Left ventricle myocardium inferior (tissue), 1 donor: ENCODE results near the gene LIM2. TPM values are rescaled to one million over a fixed set of nuclear protein-coding genes. Genes with fewer than 3 reads are reported as not detected.

Experiments
- DNase-seq: peaks from one replicate; pipeline ENCODE4 v3.0.0-alpha.2; 2020
- H3K27ac ChIP-seq: fragments of 200-600 bp; replicated peaks from 2 replicates; pipeline ENCODE4 v1.8.0; 2021
- H3K27me3 ChIP-seq: fragments of 200-600 bp; 2 replicates; pipeline ENCODE4 v1.8.0; 2021; ENCODE audit warnings: low read depth
- H3K36me3 ChIP-seq: fragments of 200-600 bp; 2 replicates; pipeline ENCODE4 v1.8.0; 2021
- H3K4me1 ChIP-seq: fragments of 200-600 bp; 2 replicates; pipeline ENCODE4 v1.8.0; 2021
- H3K4me3 ChIP-seq: fragments of 200-600 bp; 2 replicates; pipeline ENCODE4 v1.8.0; 2021; ENCODE audit warnings: mild to moderate bottlenecking, moderate library complexity
- H3K9me3 ChIP-seq: fragments of 200-600 bp; replicated peaks from 2 replicates; pipeline ENCODE4 v1.8.0; 2021
- intact Hi-C: fragments of 100-400 bp; cut with micrococcal nuclease; formaldehyde crosslinking; loops from one replicate; pipeline ENCODE4 v1.11.0; 2022
- total RNA-seq: library from RNA; stranded (reverse); fragmentation: NEBNext Ultra II Directional; extraction: Animal tissue kit (Norgen Biotek cat#: 25700); gene quantifications from one replicate; pipeline ENCODE4 v1.2.1, GENCODE V29; 2021
- TF ChIP-seq, protein P1 (sequence below): fragments of 200-600 bp; IDR thresholded peaks from 2 replicates; pipeline ENCODE4 v1.8.0; 2021; ENCODE audit warnings: antibody characterized with exemption, mild to moderate bottlenecking, borderline replicate concordance
- donor health status: DM: no; HTN: yes; CAD: no; lungs with severe emphysema.

Gene LIM2
- total RNA-seq, 1 donor from 2014 or later, result not detected

DNA sequence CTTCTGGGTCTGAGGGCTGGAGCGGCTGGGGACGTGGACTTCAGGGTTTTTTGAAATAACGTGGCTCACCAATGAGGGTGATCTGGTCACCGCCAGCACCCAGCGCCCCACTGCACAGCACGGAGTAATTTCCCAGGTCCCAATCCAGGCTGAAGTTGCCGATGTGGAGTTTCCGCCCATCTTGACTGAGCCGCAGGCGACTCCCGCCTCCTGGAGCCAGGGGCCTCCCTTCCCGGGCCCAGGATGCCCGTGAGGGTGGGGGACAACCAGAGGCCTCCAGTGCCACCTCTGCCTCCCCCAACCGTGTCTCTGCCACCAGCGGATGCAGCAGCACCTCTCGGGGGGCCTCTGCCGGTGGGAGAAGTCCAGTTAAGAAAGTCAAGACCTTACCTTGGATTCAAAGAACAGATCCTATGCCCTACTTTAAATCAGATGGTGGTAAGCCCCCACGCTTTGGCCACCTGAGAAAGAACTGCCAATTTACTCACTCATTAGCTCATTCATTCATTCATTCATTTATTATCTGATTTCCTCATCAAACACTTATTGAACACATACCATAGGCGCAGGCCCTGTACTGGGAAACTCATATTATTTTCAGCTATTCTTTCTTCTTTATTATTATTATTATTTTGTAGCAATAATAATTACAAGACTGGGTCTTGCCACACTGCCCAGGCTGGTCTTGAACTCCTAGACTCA, 49.8 kb downstream of the LIM2 start:
- H3K9me3 ChIP-seq, result no peaks in the 10 kb centered on the region
- intact Hi-C loops, result no loop called here
- H3K4me3 ChIP-seq, result no peak overlapping the region
- TF ChIP-seq, protein P1, sequence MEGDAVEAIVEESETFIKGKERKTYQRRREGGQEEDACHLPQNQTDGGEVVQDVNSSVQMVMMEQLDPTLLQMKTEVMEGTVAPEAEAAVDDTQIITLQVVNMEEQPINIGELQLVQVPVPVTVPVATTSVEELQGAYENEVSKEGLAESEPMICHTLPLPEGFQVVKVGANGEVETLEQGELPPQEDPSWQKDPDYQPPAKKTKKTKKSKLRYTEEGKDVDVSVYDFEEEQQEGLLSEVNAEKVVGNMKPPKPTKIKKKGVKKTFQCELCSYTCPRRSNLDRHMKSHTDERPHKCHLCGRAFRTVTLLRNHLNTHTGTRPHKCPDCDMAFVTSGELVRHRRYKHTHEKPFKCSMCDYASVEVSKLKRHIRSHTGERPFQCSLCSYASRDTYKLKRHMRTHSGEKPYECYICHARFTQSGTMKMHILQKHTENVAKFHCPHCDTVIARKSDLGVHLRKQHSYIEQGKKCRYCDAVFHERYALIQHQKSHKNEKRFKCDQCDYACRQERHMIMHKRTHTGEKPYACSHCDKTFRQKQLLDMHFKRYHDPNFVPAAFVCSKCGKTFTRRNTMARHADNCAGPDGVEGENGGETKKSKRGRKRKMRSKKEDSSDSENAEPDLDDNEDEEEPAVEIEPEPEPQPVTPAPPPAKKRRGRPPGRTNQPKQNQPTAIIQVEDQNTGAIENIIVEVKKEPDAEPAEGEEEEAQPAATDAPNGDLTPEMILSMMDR, result no peak
- no peak overlapping the region for H3K27ac ChIP-seq
- DNase-seq, result no peak
- no peaks in the 10 kb centered on the region for H3K27me3 ChIP-seq
- H3K4me1 ChIP-seq, result peaks cover 20% of the 10 kb centered on the region
- H3K36me3 ChIP-seq, result no peaks in the 10 kb centered on the region

DNA sequence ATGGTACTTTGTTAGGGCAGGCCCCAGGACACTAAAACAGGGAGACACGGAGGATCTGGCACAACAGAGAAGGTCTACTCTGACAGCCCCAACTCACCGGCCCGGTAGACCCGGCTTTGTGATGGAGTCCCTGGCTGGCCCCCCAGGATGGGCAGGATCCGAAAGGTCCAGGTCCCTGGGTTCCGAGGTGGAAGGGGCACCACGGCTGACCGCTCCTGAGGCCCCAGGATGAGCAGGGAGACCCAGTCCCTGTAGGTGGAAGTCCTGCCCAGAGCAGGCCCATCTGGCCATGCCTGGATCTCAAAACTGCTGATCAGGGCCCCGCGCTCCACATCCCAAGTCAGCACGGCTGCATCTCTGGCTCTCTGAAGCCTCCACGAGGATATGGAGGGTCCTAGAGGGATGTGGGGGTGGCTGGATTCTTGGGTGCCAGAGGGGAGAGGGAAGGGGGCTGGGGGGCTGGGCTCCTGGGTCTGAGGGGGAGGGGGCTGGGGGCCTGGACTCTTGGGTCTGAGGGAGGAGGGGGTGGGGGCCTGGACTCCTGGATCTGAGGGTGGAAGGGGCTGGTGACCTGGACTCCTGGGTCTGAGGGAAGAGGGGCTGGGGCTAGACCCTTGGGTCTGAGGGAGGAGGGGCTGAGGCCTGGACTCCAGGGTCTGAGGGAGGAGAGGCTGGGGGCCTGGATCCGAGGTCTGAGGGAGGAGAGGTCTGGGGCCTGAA, 50.5 kb downstream of the LIM2 start:
- TF ChIP-seq, protein P1, result no peak

DNA sequence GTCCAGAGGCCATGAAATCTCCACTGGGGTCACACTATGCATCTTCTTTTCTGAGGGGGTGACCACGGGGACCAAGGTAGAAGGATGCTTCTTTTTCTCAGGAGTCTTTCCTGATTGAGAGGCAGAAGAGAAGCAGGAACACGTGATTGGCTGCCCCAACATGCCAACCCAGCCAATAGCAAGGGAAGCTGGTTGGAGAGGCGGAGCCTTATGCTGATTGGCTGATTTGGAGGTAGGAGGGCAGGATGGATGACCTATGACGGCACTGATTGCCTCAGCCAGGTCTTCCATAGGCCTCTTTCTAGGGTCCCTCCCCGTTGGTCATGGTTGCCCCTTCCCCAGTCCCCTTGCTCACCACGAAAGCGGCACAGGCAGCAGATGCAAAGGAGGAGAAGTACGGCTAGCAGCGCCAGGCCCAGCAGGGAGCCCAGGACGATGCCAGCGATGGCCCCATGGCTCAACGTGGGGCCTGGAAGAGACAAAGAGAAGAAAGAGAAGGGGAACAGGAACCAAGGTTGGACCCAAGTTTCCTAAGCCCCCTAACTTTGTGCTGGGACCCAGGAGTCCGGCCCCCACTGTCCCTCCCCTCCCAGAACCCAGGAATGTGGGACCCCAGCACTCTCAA, 53.8 kb downstream of the LIM2 start:
- Histone ChIP-seq H3K4me3 (no peak overlapping the region), H3K36me3 (no peaks in the 10 kb centered on the region), H3K9me3 (peaks cover 5% of the 10 kb centered on the region), H3K27me3 (peaks cover 36% of the 10 kb centered on the region), H3K4me1 (peaks cover 5% of the 10 kb centered on the region), H3K27ac (no peak overlapping the region)
- DNase-seq, result no peak
- TF ChIP-seq, protein P1, result no peak
- intact Hi-C loops, result no loop called here

More for the DNA sequence above, 50.5 kb downstream of the LIM2 start:
- no peaks in the 10 kb centered on the region for H3K9me3 ChIP-seq
- H3K27ac ChIP-seq, result no peak overlapping the region
- no peaks in the 10 kb centered on the region for H3K36me3 ChIP-seq
- intact Hi-C loops, result no loop called here
- H3K4me3 ChIP-seq, result no peak overlapping the region
- no peak for DNase-seq
- peaks cover 3% of the 10 kb centered on the region for H3K27me3 ChIP-seq
- H3K4me1 ChIP-seq, result peaks cover 20% of the 10 kb centered on the region

DNA sequence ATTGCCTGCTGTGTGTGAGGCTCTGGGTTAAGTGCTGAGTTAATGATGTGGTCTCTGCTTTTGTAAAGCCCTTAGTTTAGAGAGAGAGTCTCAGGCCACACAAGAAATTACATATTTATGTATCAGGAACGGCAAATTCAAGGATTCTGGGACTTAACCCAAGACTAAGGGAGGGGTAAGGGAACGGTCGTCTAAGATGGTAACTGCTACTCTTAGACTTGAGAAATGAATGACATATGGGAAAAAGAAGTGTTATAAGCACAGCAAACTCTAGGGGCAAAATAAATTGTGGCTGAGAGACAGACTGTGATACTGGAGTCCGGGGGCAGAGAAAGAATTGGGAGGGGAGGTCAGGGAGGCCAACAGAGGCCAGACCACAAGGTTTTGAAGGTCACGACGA, 56.1 kb downstream of the LIM2 start:
- H3K27ac ChIP-seq, result no peak overlapping the region
- TF ChIP-seq, protein P1, result no peak
- no peak for DNase-seq
- no peak overlapping the region for H3K4me3 ChIP-seq
- intact Hi-C loops, result no loop called here
- no peaks in the 10 kb centered on the region for H3K36me3 ChIP-seq
- peaks cover 5% of the 10 kb centered on the region for H3K9me3 ChIP-seq
- H3K27me3 ChIP-seq, result peaks cover 59% of the 10 kb centered on the region
- H3K4me1 ChIP-seq, result peaks cover 14% of the 10 kb centered on the region

DNA sequence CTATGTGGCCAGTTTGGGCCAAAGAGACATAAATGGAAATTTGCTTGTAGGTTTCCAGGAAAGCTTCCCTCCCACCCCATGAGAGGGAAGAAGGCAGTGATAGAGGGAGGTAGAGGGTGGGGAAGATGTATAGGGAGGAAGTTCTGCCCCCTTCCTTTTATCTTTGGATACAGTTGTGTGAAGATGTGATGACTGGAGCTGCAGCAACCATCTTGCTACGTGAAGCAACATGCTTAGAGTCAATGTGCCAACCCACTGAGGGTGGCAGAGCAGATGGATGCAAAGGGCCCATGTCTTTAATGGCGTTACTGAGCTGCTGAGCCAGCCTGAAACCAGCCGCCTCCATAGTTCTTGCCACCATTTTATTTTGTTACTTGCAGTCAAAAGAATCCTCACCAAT, 56.6 kb downstream of the LIM2 start:
- Histone ChIP-seq H3K36me3 (no peaks in the 10 kb centered on the region), H3K9me3 (peaks cover 5% of the 10 kb centered on the region), H3K4me1 (peaks cover 14% of the 10 kb centered on the region), H3K27me3 (peaks cover 64% of the 10 kb centered on the region), H3K27ac (no peak overlapping the region), H3K4me3 (no peak overlapping the region)
- TF ChIP-seq, protein P1, result no peak
- intact Hi-C loops, result no loop called here
- no peak for DNase-seq
